SKM-1 (cell line): ENCODE results near the gene KDM4C.
A peak's percentile ranks its signal among the peaks of the same experiment; 100 is the strongest.
"Not testable (repeated sequence)": the region's sequence is repeated elsewhere in the genome, so short reads cannot be mapped to it uniquely, and the experiment has no call there.

Experiments used
- DNase-seq: peaks from one replicate; lab custom pipeline; 2025; ENCODE audit not compliant: unreplicated experiment; lab: John Stamatoyannopoulos, UW

Gene KDM4C

GRCh38 chr9:6757456-6758247 is at the start of gene KDM4C:
TSS of gene KDM4C (plus strand) at chr9:6757973. CDS start at chr9:6792989, 35,016 bp downstream.
- DNase-seq, result peak; percentile 90

- DNase-seq, result no peak
Measured at GRCh38 chr9:6708732-6709131, 49.0 kb upstream of the KDM4C start.

DNA sequence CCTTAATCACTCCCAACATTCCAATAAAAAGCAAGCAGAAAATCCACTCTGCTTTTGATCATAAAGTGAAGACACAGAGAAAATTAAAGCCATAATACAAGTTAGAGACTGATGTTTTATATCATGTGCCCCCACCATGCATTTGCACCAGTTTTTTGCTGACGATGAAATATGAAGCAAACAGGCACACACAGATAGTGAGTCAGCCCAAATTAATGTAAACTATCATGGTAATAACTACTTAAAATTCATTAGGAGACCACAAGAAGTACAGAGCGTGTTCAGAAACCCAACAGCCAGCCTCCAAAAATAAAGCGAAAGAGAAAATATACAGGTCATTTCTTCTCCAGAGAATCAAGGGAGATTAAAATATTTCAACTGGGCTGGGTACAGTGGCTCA is 46.4 kb upstream of the KDM4C start:
- DNase-seq, result no peak

GRCh38 chr9:6712041-6712440 is 45.7 kb upstream of the KDM4C start:
- no peak for DNase-seq

DNA sequence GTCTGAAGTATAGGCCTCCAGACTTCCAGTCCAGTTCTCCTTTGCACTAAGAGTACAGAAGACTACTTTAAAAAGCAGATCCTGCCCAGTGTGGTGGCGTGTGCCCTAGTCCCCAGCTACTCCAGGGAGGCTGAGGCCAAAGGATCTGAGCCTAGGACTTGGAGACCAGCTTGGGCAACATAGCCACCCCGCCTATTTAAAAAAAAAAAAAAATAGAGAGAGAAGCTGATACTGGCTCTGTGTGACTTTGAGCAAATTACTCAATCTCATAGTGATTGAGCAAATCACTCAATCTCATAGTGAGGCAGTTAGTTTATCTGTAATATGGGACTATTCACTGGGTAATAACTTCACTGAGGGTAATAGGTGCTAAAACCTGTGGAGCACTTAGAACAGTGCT is 43.6 kb upstream of the KDM4C start:
- no peak for DNase-seq

GRCh38 chr9:6715153-6715754 is 42.5 kb upstream of the KDM4C start:
- not testable (repeated sequence) for DNase-seq

GRCh38 chr9:6715755-6716643 is 41.8 kb upstream of the KDM4C start:
- no peak for DNase-seq

DNA sequence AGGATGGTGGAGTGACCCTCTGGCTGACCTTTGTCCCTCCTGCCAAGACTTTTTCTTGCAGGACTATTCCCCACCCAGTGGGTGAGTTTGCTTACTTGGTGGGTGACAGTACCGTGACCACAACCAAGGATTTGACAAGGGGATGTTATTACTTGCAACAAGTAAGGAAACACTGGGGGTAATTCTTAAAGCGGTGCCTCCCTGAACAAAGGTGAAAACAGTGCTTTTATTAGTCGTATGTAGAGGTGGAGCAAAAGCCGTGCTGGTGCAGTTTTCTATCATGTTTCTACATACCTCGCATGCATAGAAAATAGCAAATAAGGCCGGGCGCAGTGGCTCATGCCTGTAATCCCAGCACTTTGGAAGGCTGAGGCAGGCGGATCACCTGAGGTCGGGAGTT is 41.0 kb upstream of the KDM4C start:
- DNase-seq, result no peak

DNA sequence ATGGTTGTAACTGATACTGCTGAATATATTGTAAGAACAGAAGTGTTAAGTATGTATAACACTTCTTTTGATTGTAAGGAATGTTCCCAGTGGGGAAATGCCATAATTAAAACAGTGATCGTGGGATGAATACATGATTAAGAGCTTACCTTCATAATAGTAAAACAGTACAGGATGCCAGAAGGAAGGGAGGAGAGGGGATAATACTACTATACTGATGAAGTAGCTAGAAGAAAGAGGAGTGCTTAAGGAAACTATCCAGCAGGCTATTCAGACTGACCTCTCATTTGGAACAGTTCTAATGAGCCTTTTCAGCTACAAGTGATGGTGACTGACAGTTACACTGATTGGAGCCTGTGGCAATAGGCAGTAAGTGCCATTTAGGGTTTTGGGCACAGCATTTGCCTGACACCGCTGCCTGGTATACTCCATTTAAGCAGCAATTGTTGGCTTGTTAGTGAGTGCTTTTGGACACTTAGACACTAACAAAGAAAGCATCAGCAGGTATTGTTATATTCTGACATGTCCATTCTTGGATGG is 33.8 kb upstream of the KDM4C start:
- no peak for DNase-seq

GRCh38 chr9:6733257-6733656 is 24.5 kb upstream of the KDM4C start:
- no peak for DNase-seq

GRCh38 chr9:6733831-6734230 is 23.9 kb upstream of the KDM4C start:
- no peak for DNase-seq

DNA sequence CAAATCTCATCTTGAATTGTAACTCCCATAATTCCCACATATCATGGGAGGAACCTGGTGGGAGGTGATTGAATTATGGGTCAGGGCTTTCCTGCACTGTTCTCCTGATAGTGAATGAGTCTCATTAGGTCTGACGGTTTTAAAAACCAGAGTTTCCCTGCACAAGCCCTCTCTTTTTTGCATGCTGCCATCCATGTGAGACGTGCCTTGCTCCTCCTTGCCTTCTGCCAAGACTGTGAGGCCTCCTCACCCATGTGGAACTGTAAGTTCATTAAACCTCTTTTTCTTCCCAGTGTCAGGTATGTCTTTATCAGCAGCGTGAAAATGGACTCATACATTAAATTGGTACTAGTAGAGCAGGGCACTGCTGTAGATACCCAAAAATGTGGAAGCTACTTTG is 22.4 kb upstream of the KDM4C start:
- no peak for DNase-seq

DNA sequence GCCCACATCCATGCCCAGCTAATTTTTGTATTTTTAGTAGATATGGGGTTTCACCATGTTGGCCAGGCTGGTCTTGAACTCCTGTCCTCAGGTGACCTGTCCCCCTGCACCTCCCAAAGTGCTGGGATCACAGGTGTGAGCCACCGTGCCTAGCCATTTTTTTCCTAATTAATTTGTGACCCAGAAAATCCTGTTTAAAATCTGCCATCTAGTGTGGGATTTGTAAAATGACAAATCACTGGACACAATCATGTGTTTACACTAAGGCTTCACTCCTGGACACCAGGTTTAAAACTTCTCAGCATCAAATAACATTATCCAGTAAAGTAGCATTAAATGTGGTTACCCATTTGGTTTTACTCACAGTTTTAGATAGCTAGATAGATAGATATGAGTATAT is 18.6 kb upstream of the KDM4C start:
- no peak for DNase-seq

DNA sequence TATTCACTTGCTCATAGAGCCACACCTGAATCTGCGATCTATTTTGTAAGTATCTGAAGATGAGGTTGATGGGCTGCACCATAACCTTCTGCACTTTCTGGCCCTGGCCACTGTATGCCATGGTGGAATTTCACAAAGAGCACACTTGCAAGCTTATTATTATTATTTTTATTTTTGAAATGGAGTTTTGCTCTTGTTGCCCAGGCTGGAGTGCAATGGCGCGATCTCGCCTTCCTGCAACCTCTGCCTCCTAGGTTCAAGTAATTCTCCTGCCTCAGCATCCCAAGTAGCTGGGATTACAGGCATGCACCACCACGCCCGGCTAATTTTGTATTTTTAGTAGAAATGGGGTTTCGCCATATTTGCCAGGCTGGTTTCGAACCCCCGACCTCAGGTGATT is 8.9 kb upstream of the KDM4C start:
- DNase-seq, result not testable (repeated sequence)

- DNase-seq, result not testable (repeated sequence)
Measured at GRCh38 chr9:6754861-6755260, 2.9 kb upstream of the KDM4C start.

GRCh38 chr9:6757132-6757455 is 679 bp upstream of the KDM4C start:
- peak; percentile 62 for DNase-seq

DNA sequence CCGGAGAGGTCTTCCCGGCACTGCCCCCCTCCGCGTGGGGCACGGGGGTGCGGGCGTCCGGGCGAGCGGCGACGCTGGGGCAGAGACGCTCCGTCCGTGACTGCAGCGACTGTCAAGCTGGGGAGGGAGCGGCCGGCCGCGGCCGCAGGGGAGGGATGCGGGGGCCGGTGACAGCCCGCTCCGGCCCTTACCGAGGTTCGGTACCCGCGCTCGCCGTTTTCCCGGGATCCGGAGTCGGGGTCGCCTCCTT is 400 bp downstream of the KDM4C start:
- no peak for DNase-seq

DNA sequence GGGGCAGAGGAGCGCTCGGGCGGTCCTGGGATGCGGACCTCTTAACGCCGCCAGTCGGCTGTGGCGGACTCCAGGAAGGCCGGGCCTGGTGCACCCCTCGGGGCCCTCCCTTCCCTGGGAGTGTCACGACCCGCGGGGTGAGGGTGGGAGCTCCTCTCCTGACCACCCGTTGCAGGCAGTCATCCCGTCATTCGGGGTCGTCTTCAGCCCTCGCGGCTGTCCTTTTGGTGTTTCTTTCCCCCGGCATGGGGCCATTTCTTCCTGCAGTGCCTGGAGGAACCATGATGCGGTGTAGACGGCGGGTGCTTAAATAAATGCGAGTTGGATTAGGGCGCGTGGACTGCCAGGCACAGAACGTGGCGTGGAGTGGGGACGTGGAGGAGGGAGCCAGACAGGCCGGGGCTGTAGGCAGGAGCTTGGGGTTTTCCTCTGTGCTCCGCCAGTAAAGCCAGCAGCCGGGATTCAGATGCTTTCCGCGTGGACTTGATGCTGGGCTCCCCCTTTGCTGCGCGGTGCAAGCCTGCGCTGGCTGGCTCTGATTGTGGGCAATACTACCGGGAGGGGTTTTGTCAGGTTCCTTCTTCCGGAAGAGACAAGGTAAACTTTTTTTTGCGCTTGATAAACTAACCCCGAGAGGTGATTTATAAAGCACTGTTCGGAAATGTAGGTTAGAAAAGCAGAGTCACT is 868 bp downstream of the KDM4C start:
- no peak for DNase-seq

DNA sequence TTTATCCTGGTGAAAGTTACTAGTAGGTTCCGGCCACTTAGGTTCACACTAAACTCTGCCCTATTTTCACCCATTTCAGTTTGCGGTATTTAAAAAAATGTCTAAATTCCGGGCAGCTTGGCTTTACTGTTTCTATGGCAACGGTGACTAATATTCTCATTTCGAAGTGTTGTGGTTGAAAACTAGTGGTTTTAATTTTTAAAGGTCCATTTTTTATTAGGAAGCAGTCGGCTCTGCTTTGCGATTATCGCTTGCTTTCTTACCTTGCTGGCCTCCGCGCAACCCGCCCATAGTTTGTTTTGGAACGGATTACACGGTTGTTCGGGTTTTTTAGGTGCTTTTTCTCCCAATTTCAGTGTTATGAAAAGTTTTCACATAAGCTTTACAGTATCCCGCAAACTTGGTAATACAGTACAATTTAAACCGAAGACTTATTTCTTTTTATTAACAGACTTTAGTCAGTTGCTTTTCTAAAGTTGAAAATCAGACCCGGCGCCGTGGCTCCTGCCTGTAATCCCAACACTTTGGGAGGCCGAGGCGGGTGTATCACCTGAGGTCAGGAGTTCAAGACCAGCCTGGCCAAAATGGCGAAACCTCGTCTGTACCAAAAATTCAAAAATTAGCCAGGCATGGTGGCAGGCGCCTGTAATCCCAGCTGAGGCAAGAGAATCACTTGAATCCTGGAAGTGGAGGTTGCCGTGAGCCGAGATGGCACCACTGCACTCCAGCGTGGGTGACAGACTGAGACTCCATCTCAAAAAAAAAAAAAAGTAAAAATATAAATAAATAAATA is 1.6 kb downstream of the KDM4C start:
- peak; percentile 50 for DNase-seq

DNA sequence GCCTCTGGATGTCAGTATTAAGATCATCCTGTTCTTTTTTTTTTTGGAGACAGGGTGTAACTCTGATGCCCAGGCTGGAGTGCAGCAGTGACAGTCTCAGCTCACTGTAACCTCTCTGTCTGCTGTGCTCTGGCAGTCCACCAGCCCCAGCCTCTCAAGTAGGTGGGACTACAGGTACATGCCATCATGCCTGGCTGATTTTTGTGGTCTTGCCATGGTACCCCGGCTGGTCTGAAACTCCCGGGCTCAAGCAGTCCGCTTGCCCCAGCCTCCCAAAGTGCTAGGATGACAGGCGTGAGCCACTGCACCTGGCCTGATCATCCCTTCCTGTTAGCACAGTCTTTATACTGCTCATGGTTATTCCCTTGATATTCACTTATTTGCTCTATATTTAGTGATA is 3.5 kb downstream of the KDM4C start:
- DNase-seq, result no peak

GRCh38 chr9:6763244-6763643 is 5.5 kb downstream of the KDM4C start:
- DNase-seq, result no peak
